GM21367 (cell line): ENCODE data around the gene LILRB5.
"Not testable (repeated sequence)": the region's sequence is repeated elsewhere in the genome, so short reads cannot be mapped to it uniquely, and the experiment has no call there.

Source experiments
- ATAC-seq: cut with Tn5 transposase; IDR thresholded peaks from one replicate; pipeline ENCODE4 v1.9.1; 2021; ENCODE audit not compliant: unreplicated experiment

Gene LILRB5

DNA sequence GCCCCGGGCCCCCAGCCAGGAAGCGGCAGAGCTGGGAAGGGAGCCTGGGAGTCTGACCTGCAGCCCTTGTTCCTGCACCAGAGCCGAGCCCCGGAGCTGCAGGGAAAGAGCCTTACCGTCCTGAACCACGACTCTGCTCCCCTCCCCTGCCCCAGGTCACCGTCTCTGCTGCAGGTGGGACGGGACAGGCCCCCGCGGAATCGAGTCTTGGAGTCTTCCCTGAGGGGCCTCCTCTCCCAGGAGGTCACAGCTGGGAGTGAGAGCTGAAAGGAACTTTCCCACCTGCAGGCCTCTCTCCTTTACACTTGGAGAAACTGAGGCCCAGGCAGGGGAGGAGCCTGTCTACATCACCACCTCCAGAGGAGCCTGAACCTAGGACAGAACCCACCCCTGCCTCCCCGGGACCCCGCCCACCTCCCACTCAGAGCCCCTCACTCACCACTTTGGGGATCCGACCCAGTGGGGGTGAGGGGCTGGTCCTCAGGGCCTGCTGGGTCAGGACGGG lies 20.1 kb upstream of the LILRB5 start:
- not testable (repeated sequence) for ATAC-seq

- no peak for ATAC-seq
Measured at GRCh38 chr19:54275951-54276350, 18.9 kb upstream of the LILRB5 start.

- not testable (repeated sequence) for ATAC-seq
Measured at GRCh38 chr19:54274516-54274915, 17.4 kb upstream of the LILRB5 start.

- ATAC-seq: no peak
Measured at GRCh38 chr19:54273821-54274220, 16.7 kb upstream of the LILRB5 start.

- ATAC-seq: not testable (repeated sequence)
Measured at GRCh38 chr19:54272181-54272580, 15.1 kb upstream of the LILRB5 start.

DNA sequence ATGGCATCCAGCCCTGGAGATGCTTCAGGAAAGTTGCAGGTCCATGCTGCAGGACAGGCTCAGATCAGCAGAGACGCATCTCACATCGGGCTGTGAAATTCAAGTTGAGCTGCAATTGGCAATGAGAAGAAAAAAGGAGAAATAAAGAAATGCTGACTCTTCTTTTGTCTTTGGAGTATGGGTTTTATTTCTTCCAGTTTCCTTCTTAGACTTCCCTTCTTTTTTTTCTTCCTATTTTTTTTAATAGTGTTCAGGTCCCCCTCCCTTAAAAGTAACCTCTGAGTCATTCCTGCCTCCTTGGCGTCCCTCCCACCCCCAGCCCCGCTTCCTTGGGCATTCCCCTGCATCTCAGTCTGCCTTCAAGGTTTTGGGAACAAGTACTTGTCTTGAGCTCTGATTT lies 14.5 kb upstream of the LILRB5 start:
- not testable (repeated sequence) for ATAC-seq

- no peak for ATAC-seq
Measured at GRCh38 chr19:54271106-54271505, 14.0 kb upstream of the LILRB5 start.

DNA sequence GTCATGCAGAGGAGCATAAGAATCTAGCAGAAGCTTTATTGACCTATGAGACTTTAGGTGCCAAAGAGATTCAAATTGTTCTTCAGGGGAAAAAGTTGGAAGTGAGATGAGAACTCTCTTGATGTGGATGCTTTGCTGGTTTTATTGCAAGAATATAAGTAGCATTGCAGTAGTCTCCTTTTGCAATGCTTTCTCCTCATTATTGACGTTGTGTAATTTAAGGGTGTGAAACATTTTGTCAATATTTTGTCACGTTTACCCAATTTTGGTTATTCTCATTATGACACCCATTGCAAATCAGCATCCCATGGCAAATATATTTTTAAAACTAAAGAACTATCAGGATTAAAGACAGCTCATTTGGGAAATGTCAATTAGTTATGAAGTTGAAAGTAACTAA lies 11.9 kb upstream of the LILRB5 start:
- no peak for ATAC-seq

GRCh38 chr19:54266133-54266532 lies 9.1 kb upstream of the LILRB5 start:
- ATAC-seq: no peak

GRCh38 chr19:54262470-54262869 lies 5.4 kb upstream of the LILRB5 start:
- no peak for ATAC-seq

DNA sequence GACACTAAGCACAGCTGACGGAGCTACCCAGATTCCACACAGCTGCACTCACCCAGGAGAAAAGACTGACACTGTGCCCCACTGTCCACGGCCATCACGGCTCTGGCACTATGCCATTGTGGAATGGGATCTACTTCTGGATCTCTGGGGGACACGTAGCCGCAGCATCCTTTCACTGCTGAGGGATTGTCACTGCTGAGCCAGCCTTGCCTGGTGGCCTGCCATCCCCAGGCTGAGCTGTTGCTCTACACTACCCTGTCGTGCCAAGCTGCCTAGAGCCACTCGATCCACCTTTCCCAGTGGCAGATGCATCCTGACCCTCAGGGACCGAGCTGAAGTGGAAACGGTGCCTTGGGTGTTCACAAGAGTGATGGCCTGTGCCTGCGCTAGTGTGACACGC lies 5.0 kb upstream of the LILRB5 start:
- ATAC-seq: no peak

DNA sequence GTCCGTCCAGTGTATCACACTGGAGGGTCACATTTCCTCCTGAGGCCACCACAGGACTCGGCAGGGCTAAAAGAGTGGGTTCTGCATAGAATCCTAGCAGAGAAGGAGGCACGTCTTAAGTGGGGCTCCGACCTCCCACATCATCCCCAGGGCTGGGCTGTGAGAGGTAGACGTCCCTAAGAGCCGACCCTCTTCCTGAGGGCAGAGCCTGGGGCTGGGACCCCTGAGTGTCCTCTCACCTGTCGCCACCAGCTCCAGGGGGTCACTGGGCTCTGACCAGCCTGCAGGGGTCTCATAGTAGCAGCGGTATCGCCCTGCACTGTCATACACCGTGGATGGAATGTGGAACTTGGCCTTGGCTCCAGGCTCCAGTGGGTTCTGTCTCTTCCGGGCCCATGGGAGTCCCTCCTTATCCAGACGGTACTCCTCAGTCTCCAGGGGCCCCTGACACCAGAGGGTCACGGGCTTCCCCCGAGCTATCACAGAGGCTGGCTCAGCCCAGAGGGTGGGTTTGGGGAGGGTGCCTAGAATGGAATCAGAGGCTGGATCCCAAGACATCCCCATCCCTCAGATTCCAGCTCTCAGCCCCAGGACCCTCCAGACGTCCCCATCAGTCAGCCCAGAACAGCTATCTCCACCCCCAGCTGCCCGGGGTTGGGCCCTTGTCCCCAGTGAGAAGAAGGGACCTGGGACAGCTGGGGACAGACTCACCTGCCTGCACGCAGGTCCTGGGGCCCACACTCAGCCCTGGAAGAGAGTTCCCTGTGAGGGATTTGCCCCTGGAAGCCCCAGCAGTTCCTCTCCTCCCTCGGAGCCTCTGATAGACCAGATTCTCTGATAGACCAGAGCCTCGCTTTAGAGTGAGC lies 590 bp downstream of the LILRB5 start:
- no peak for ATAC-seq

DNA sequence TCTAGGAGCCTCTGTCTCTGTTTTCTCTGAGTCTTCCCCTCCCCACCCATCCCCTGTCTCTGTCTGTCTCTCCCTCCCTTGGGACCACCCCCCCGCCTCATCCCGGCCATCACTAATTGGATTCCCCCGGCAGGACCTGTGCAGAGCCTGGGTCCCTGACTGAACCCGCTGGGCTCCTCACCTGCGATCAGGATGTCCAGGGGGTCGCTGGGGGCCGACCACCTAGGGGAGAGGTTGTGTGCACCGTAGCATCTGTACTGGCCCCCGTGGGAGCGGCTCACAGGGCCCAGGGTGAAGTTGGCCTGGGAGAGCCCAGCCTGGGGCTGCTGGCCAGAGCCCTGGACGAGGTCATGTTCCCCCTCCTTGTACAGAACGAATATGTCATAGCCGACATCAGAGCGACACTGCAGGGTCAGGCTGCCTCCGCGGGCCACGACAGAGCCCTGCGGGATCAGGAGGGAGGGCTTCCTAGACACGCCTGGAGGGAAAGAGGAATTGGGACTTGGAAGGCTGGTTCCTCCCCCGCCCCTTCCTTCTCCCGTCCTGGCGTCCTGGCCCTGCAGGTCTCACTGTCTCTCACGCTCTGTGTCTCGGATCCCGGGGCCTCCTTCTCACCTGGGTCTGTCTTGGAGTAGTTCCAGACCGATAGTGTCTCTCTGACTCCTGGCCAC lies 1.8 kb downstream of the LILRB5 start:
- no peak for ATAC-seq

DNA sequence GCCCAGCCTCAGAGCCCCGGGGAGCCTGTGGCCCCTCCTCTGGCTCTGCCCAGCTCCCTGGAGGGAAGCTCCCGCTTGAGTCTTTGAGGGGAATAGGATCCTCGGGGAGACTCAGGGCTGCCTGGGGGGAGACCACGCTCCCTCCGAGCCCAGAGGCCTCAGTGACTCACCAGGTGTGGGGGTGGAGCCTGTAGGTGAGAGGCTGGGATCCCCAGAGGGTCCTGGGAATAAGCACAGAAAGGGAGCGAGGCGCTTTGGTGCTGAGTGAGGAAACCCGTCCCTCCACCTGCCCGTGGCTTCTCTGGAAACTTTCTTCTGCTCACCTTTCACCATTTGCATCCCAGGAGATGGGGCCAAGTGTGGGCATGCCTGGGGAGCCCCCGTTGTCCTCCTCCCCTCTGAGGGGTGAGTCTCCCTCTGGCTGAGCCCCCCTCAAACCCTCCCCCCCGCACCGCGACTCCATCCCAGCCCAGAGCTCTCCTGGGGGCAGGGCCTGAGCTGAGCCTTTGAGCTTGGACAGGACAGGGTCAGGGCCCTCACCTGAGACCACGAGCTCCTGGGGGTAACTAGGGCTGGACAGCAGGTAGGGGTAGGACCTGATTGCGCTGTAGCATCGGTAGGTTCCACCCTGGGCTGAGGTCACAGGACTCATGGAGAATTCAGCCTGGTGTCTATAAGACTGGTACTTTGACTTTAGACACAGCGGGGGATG lies 2.7 kb downstream of the LILRB5 start:
- no peak for ATAC-seq

DNA sequence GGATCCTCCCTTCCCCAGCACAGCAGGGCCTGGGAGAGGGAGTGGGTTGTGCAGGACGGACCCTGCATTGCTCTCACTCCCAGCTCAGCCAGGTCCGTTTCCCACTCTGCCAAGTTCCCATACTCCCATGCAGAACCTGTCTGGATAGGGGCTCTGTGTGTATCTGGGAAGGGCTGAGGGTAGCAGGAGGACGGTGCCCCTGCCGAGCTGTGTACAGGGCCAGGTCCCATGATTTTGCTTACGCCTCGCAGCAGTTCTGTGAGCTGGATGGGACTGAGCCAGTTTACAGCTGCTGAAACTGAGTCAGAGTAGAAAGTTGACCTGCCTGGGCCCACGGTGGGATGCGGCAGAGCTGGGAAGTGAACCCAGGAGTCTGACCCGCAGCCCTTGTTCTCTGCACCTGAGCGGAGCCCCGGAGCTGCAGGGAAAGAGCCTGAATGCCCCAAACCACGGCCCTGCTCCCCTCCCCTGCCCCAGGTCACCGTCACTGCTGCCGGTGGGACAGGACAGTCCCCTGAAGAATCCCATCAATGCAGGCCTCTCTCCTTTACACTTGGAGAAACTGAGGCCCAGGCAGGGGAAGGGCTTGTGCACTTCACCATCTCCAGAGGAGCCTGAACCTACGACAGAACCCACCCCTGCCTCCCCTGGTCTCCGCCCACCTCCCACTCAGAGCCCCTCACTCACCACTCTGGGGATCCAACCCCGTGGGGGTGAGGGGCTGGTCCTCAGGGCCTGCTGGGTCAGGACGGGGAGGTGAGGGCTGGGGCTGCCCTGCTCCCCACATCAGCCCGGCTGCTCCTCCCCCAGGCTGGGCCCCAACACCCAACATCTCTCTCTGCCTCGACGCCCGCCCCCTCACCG lies 3.5 kb downstream of the LILRB5 start:
- no peak for ATAC-seq

DNA sequence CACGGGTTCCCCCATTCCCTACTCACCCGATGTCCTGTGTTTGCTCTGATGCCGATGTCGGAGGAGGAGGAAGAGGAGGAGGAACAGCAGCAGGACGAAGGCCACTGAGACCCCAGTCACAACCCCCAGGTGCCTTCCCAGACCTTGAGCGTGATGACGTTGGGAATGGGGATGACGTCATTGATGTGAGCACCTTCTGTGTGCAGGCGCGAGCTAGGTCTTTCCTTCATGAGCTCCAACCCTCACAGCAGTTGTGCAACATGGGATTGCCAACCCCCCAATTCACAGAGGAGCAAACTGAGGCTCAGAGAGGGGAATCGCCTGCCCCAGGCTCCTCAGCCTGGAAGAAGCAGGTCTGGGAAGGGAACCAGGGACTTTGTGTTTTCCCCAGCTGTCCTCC lies 4.2 kb downstream of the LILRB5 start:
- no peak for ATAC-seq

DNA sequence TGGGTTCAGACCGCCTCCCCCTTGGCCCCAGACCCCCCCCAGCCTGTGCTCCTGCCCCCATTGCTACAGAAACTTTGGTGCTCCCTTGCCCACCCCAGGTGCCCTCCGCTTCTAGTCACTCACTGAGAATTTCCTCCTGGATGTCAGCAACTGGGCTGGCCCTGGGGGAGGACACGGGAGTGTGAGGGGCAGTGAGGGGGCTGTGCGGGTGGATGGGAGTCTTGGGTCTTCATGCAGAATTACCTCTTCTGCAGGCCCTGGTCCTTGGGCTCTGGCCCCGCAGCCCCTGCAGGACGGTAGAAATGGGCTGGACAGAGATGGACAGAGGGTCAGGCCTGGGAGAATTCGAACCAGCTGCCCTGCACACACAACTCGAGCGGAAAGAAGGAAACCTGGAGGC lies 4.8 kb downstream of the LILRB5 start:
- ATAC-seq: no peak

DNA sequence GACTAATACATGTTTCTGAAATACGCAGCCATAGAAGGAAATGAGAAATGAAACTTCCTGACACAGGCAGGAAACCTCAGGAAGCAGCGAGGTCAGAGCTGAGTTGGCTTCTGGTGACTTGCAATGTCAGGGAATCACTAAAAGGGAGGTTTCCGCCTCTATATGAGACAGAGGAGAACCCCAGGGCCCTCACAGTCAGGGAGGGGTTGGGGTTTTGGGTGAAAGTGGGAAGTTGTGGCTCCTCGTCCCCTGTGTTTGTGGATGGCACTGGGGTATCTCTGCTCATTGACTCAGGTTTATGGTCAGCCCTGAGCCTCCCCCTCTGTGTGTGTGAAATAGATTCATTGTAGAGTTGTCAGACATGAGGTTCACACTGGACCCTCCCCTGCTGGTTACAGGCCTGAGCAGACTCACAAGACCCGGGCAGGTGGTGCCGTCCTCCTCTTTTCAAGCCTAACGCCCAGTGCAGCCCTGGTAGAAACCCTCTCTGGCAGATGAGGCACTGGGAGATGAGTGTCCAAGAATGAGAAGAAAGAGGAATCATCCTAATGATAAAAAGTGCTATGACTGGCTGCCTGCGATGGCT lies 9.0 kb downstream of the LILRB5 start:
- no peak for ATAC-seq

- no peak for ATAC-seq
Measured at GRCh38 chr19:54247106-54247930, 9.8 kb downstream of the LILRB5 start.
